Stimulated activated naive B cell treated with anti-CD40 and anti-IgM and Interleukin-4, amounts not matched to agents 10 μg/mL and 1 μg/mL and 100 μg/mL, for 72 hours (primary cell): ENCODE measurements around the gene OR1J2.
"Not testable (repeated sequence)": the region's sequence is repeated elsewhere in the genome, so short reads cannot be mapped to it uniquely, and the experiment has no call there.

Experiments
- ATAC-seq, 2 donors: fragments of 150-1000 bp; cut with Tn5 transposase; replicated peaks; 2 replicates each; pipeline ENCODE4 v1.10.0; 2021; ENCODE audit warnings: moderate library complexity in 1 of 2
- DNase-seq: peaks from one replicate; pipeline ENCODE4 v3.0.0; 2021
- H3K27ac Mint-ChIP-seq: one replicate; pipeline ENCODE4 v1.8.0; 2022; ENCODE audit warnings: mild to moderate bottlenecking, mixed read lengths
- H3K27me3 Mint-ChIP-seq, 2 donors: one replicate each; pipeline ENCODE4 v1.8.0; 2022; ENCODE audit warnings: mixed read lengths in 2 of 2
- H3K36me3 Mint-ChIP-seq, 2 donors: one replicate each; pipeline ENCODE4 v1.8.0; 2022; ENCODE audit warnings: mixed read lengths in 2 of 2, mild to moderate bottlenecking in 1 of 2
- H3K4me1 Mint-ChIP-seq, 2 donors: one replicate each; pipeline ENCODE4 v1.8.0; 2022; ENCODE audit warnings: mixed read lengths in 2 of 2, mild to moderate bottlenecking in 1 of 2
- H3K4me3 Mint-ChIP-seq, 2 donors: one replicate each; pipeline ENCODE4 v1.8.0; 2022; ENCODE audit warnings: mild to moderate bottlenecking in 2 of 2, mixed read lengths in 2 of 2, moderate library complexity in 1 of 2
- H3K9me3 Mint-ChIP-seq, 2 donors: one replicate each; pipeline ENCODE4 v1.8.0; 2022; ENCODE audit warnings: mixed read lengths in 2 of 2, mild to moderate bottlenecking in 1 of 2

OR1J2 gene

DNA sequence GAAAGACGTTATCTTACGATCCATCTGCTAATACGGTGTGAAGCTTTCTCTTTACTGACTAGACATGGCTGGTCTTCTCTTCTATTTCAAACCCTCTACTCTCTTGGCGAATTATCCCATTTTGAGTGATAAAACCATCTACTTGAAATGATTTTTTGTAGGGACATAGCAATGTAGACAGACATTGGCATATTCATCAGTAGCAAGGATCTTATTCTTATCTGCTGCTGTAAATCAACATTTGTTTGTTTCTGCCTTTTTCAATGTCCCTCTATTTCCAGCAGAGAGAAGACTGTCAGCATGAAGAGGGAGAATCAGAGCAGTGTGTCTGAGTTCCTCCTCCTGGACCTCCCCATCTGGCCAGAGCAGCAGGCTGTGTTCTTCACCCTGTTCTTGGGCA lies 8.2 kb downstream of the OR1J2 start, which contains the start of gene OR1J4:
OR1J4 (plus strand) TSS at position 301 of the 400 bp plus-strand sequence; CDS start at position 301, 0 bp downstream.
- H3K9me3 Mint-ChIP-seq, result no peaks in the 10 kb centered on the region
- H3K27me3 Mint-ChIP-seq, result peaks cover 14 to 16% of the 10 kb centered on the region in 2 donors
- H3K36me3 Mint-ChIP-seq, result no peaks in the 10 kb centered on the region
- H3K4me1 Mint-ChIP-seq, result no peaks in the 10 kb centered on the region
- ATAC-seq (no peak), DNase-seq (no peak)
- no peak within 1 kb of the TSS for H3K4me3 Mint-ChIP-seq
- H3K27ac Mint-ChIP-seq, result no peak within 1 kb of the TSS

DNA sequence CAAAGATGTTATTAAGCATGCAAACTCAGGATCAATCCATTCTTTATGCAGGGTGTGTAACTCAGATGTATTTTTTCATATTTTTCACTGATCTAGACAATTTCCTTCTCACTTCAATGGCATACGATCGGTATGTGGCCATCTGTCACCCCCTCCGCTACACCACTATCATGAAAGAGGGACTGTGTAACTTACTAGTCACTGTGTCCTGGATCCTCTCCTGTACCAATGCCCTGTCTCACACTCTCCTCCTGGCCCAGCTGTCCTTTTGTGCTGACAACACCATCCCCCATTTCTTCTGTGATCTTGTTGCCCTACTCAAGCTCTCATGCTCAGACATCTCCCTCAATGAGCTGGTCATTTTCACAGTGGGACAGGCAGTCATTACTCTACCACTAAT lies 8.8 kb downstream of the OR1J2 start:
- H3K27ac Mint-ChIP-seq, result no peak overlapping the region
- DNase-seq (no peak), ATAC-seq (no peak)
- H3K27me3 Mint-ChIP-seq, result peaks cover 14% of the 10 kb centered on the region in 2 donors
- H3K9me3 Mint-ChIP-seq, result no peaks in the 10 kb centered on the region
- H3K4me1 Mint-ChIP-seq, result no peaks in the 10 kb centered on the region
- H3K36me3 Mint-ChIP-seq, result no peaks in the 10 kb centered on the region
- H3K4me3 Mint-ChIP-seq, result no peak overlapping the region

DNA sequence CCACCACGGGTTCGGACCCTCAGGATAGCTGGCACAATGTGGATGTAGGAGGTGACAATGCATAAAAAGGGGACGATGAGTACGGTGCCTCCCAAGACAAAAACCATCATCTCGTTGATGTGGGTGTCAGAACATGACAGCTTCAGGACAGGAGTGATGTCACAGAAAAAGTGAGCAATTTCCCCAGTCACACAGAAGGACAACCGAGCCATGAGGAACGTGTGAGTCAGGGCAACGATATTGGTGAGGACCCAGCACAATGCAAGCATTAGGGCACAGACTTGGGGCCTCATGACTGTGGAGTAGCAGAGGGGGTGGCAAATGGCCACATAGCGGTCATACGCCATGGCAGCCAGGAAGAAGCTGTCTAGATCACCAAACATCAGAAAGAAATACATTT lies 16.0 kb downstream of the OR1J2 start:
- H3K36me3 Mint-ChIP-seq, result no peaks in the 10 kb centered on the region
- H3K27ac Mint-ChIP-seq, result no peak overlapping the region
- no peak overlapping the region for H3K4me3 Mint-ChIP-seq
- no peaks in the 10 kb centered on the region for H3K9me3 Mint-ChIP-seq
- H3K27me3 Mint-ChIP-seq, result peaks cover 20 to 27% of the 10 kb centered on the region in 2 donors
- H3K4me1 Mint-ChIP-seq, result no peaks in the 10 kb centered on the region
- no peak for ATAC-seq
- no peak for DNase-seq

GRCh38 chr9:122527193-122527592 lies 16.6 kb downstream of the OR1J2 start, which contains the start of gene OR1N1:
Gene OR1N1 (minus strand): TSS chr9:122527293. CDS start chr9:122527293, 0 bp downstream.
- no peak for DNase-seq
- Mint-ChIP-seq H3K4me3 (no peak within 1 kb of the TSS), H3K27ac (no peak within 1 kb of the TSS), H3K36me3 (no peaks in the 10 kb centered on the region), H3K9me3 (no peaks in the 10 kb centered on the region), H3K27me3 (peaks cover 20 to 27% of the 10 kb centered on the region in 2 donors), H3K4me1 (no peaks in the 10 kb centered on the region)
- ATAC-seq, result no peak

DNA sequence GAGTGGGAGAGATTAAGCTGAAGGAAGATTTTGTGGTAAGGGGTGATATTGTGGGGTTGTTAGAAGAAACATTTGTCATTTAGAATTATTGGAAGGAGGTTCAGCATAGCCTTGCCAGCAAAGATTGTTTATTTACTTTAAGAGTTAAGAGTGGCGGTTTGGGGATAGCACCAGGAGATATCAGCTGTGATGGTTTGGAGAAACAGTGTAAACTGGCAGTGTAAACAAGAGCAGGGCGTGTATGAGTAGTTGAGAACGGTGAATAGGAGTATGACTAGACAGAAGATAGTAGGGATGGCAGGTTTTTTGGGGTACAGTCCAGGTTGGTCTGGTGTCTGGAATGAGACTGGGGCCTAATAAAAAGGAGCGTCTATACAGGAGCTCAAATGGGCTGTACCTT lies 20.6 kb downstream of the OR1J2 start:
- not testable (repeated sequence) for H3K4me3 Mint-ChIP-seq, H3K4me1 Mint-ChIP-seq, ATAC-seq, DNase-seq, H3K36me3 Mint-ChIP-seq, H3K9me3 Mint-ChIP-seq, H3K27ac Mint-ChIP-seq
- peaks cover 12 to 44% of the 10 kb centered on the region in 2 donors for H3K27me3 Mint-ChIP-seq

DNA sequence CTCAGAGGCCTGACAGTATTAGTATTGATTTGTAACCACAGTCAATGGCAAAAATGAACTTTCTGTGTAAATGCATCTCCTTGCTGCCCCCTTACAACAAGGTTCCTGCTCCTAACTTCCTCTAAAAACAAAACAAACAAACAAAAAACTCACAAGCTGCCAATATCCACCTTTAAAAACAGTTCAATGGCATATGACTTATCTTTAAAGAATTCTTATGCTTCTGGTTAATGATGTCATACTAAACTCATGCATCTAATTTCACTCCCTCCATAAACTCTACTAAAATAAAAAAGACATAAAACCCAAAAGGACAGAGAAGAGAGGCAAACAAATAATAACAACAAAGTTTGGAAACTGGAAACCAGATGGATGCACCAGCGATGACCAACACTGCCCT lies 25.5 kb downstream of the OR1J2 start:
- H3K4me1 Mint-ChIP-seq, result no peaks in the 10 kb centered on the region
- no peak overlapping the region for H3K4me3 Mint-ChIP-seq
- H3K36me3 Mint-ChIP-seq, result no peaks in the 10 kb centered on the region
- H3K27me3 Mint-ChIP-seq, result peaks cover 4 to 25% of the 10 kb centered on the region in 2 donors
- no peak for ATAC-seq
- peaks cover 5 to 6% of the 10 kb centered on the region in 2 donors for H3K9me3 Mint-ChIP-seq
- no peak for DNase-seq
- H3K27ac Mint-ChIP-seq, result no peak overlapping the region

DNA sequence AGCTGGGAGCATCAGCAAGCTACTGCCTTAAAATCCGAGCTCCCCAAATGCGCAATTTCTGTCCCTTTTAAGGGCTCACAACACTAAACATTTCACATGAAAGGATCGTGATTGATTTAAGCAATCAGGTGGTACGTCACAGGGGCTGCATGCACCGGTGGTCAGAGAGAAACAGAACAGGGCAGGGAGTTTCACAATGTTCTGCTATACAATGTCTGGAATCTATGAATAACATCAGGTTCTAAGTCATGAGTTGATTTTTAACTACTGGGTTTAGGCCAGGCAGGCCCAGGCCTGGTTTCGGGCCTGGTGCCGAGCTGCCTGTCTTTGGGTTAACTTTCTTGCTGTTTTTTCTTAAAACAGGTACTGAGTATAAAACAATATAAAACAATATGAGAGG lies 26.5 kb downstream of the OR1J2 start:
- ATAC-seq, H3K27ac Mint-ChIP-seq, H3K9me3 Mint-ChIP-seq, H3K36me3 Mint-ChIP-seq, DNase-seq, H3K4me3 Mint-ChIP-seq, H3K4me1 Mint-ChIP-seq: not testable (repeated sequence)
- H3K27me3 Mint-ChIP-seq, result peaks cover 9 to 30% of the 10 kb centered on the region in 2 donors

GRCh38 chr9:122538757-122539156 lies 28.2 kb downstream of the OR1J2 start:
- no peak for ATAC-seq
- no peak for DNase-seq
- Mint-ChIP-seq H3K36me3 (no peaks in the 10 kb centered on the region), H3K4me3 (no peak overlapping the region), H3K27me3 (peaks cover 16 to 33% of the 10 kb centered on the region in 2 donors), H3K27ac (no peak overlapping the region), H3K4me1 (no peaks in the 10 kb centered on the region), H3K9me3 (peaks cover 5 to 6% of the 10 kb centered on the region in 2 donors)

- ATAC-seq (no peak), DNase-seq (no peak)
- H3K9me3 Mint-ChIP-seq, result peaks cover 4 to 9% of the 10 kb centered on the region in 2 donors
- no peak overlapping the region for H3K27ac Mint-ChIP-seq
- no peaks in the 10 kb centered on the region for H3K36me3 Mint-ChIP-seq
- H3K4me3 Mint-ChIP-seq, result no peak overlapping the region
- no peaks in the 10 kb centered on the region for H3K4me1 Mint-ChIP-seq
- peaks cover 40 to 46% of the 10 kb centered on the region in 2 donors for H3K27me3 Mint-ChIP-seq
These were observed 35.6 kb downstream of the OR1J2 start for GRCh38 chr9:122546196-122546595.

DNA sequence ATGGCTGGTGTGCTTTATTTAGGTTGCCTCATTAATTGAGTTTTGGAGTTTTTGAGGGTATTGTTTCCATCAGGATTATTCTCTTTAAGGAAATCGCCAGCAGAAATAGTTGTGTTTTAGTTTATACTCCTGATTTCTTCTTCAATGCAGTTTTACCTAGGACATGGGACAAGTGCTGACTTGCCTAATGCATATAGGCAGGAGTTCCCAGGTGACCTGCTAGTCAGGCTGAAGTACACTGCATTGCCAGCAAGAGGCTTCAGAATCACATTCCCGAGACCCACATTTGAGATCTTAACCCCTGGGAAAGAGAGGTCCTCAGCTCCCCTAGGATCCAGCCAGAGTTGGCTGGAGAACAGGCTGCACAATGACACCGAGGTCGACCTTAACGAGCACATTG lies 40.8 kb downstream of the OR1J2 start:
- Mint-ChIP-seq H3K27me3 (peaks cover 46% of the 10 kb centered on the region in 2 donors), H3K27ac (no peak overlapping the region), H3K4me3 (no peak overlapping the region), H3K4me1 (no peaks in the 10 kb centered on the region), H3K36me3 (no peaks in the 10 kb centered on the region), H3K9me3 (peaks cover 4 to 9% of the 10 kb centered on the region in 2 donors)
- ATAC-seq (no peak), DNase-seq (no peak)

GRCh38 chr9:122552812-122553211 lies 42.2 kb downstream of the OR1J2 start, which contains the start of gene OR1N2:
Gene OR1N2 (plus strand): TSS chr9:122553112. CDS start chr9:122553212, 100 bp downstream.
- Mint-ChIP-seq H3K4me3 (no peak within 1 kb of the TSS), H3K27me3 (peaks cover 40 to 46% of the 10 kb centered on the region in 2 donors), H3K36me3 (no peaks in the 10 kb centered on the region), H3K4me1 (no peaks in the 10 kb centered on the region), H3K9me3 (peaks cover 4 to 9% of the 10 kb centered on the region in 2 donors), H3K27ac (no peak within 1 kb of the TSS)
- ATAC-seq, result no peak
- no peak for DNase-seq
